ENCODE results near the gene MANSC4.

Gene MANSC4

GRCh38 chr12:27806259-27806658, 26.2 kb upstream of the MANSC4 start:
- no peaks in the 10 kb centered on the region for H3K4me1 ChIP-seq
- H3K9me3 ChIP-seq = no peaks in the 10 kb centered on the region
- H3K36me3 ChIP-seq = peaks cover 1% of the 10 kb centered on the region; the same call in 1 of the 2 replicates
- no peak overlapping the region for H3K4me3 ChIP-seq (ENCODE audit: low read depth, low read length)
- DNase-seq = no peak
- no peaks in the 10 kb centered on the region for H3K27me3 ChIP-seq
- TF ChIP-seq CTCF (IDR thresholded peaks at IDR 0.05; ENCODE audit: low read depth, low read length) = no peak

DNA sequence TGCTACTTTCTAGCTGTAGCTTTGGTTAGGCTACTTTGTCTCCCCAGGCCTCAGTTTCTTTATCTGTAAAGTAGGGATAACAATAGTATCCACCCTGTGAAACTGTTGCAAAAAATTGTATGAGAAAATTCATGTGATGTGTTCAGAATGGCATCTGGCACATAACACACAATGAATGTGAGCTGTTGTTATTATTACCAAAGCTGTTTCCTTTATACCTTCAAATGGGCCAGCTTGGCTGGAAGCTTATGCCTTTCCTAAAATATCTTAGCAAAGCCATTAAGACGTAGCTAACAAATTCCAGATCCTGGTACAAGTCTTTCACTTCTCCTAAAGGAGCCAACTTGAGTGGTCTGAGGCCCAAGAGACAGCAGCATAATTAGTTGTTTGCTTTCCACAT, 25.2 kb upstream of the MANSC4 start:
- DNase-seq = no peak
- Histone ChIP-seq H3K36me3 (peaks cover 3% of the 10 kb centered on the region; the same call in 1 of the 2 replicates), H3K9me3 (no peaks in the 10 kb centered on the region), H3K27me3 (no peaks in the 10 kb centered on the region), H3K4me3 (ENCODE audit: low read depth, low read length) (no peak overlapping the region), H3K4me1 (no peaks in the 10 kb centered on the region)
- TF ChIP-seq CTCF (IDR thresholded peaks at IDR 0.05; ENCODE audit: low read depth, low read length) = no peak

DNA sequence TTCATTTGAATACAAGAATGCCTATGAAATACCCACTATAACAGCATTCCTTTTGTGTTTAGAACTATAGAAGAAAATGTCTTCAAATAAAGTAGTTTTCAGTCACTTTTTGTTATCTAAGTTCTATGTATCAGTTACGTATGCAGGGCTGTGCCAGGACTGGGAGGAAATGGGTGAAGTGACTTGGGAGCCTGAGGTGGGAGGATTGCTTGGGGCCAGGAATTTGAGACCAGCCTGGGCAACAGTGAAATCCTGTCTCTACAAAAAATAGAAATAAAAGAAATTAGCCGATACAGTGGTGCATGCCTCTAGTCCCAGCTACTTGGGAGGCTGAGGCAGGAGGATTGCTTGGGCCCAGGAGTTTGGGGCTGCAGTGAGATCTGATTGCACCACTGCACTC, 22.9 kb upstream of the MANSC4 start:
- peaks cover 10% of the 10 kb centered on the region for H3K36me3 ChIP-seq
- no peak for DNase-seq
- H3K27me3 ChIP-seq = no peaks in the 10 kb centered on the region
- H3K4me3 ChIP-seq (ENCODE audit: low read depth, low read length) = no peak overlapping the region
- no peak for TF ChIP-seq CTCF (IDR thresholded peaks at IDR 0.05; ENCODE audit: low read depth, low read length)
- no peaks in the 10 kb centered on the region for H3K9me3 ChIP-seq
- H3K4me1 ChIP-seq = no peaks in the 10 kb centered on the region

DNA sequence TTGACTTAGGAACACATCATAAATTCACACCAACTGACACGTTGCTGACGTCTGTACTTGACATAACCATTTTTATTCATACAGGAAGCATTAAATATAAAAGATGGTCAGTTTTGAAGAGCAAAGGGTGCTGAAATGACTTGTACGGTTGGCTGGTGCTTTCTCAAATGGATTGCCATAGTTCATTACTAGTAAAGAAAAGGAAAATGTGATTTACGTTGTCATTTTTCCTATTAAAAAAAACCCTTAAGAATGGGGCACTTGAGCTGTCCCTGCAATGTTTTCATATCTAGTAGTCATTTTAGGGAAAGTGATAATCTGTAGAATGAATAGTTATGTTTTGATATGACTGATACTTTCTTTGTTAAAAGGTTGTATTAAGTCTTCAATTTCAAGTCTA, 22.5 kb upstream of the MANSC4 start:
- H3K36me3 ChIP-seq = peaks cover 14% of the 10 kb centered on the region
- H3K9me3 ChIP-seq = no peaks in the 10 kb centered on the region
- no peak for TF ChIP-seq CTCF (IDR thresholded peaks at IDR 0.05; ENCODE audit: low read depth, low read length)
- no peak for DNase-seq
- H3K4me3 ChIP-seq (ENCODE audit: low read depth, low read length) = no peak overlapping the region
- no peaks in the 10 kb centered on the region for H3K4me1 ChIP-seq
- no peaks in the 10 kb centered on the region for H3K27me3 ChIP-seq

- H3K4me3 ChIP-seq (ENCODE audit: low read depth, low read length) = no peak overlapping the region
Measured at GRCh38 chr12:27801630-27802029, 21.6 kb upstream of the MANSC4 start.

GRCh38 chr12:27800819-27801218, 20.8 kb upstream of the MANSC4 start:
- no peak for TF ChIP-seq CTCF (IDR thresholded peaks at IDR 0.05; ENCODE audit: low read depth, low read length)
- no peaks in the 10 kb centered on the region for H3K9me3 ChIP-seq
- H3K4me3 ChIP-seq (ENCODE audit: low read depth, low read length) = no peak overlapping the region
- H3K27me3 ChIP-seq = no peaks in the 10 kb centered on the region
- no peaks in the 10 kb centered on the region for H3K4me1 ChIP-seq
- peaks cover 16% of the 10 kb centered on the region for H3K36me3 ChIP-seq
- no peak for DNase-seq

More at GRCh38 chr12:27801630-27802029, 21.6 kb upstream of the MANSC4 start:
- TF ChIP-seq CTCF (IDR thresholded peaks at IDR 0.05; ENCODE audit: low read depth, low read length) = no peak
- no peaks in the 10 kb centered on the region for H3K27me3 ChIP-seq
- DNase-seq = no peak
- H3K36me3 ChIP-seq = peaks cover 14% of the 10 kb centered on the region
- H3K4me1 ChIP-seq = no peaks in the 10 kb centered on the region
- H3K9me3 ChIP-seq = no peaks in the 10 kb centered on the region

Measured in BE2C (cell line).